Neural progenitor cell (in vitro differentiated cells): ENCODE data around the gene IVNS1ABP. TPM values are rescaled to one million over a fixed set of nuclear protein-coding genes. Genes with fewer than 3 reads are reported as not detected.

ENCODE experiments used
- DNase-seq: peaks from one replicate; pipeline ENCODE4 v3.0.0-alpha.2; 2016; ENCODE audit warnings: low spot score
- H2AFZ ChIP-seq: fragments of 200-600 bp; sonication (generic); replicated peaks from 2 replicates; pipeline ENCODE4 v1.6.1; 2016; ENCODE audit warnings: antibody characterized with exemption
- H3F3A ChIP-seq: fragments of 200-600 bp; sonication (generic); 2 replicates; pipeline ENCODE4 v1.6.1; 2016; ENCODE audit warnings: antibody characterized with exemption, low read depth
- H3K27ac ChIP-seq: fragments of 200-600 bp; sonication (generic); 2 replicates; pipeline ENCODE4 v1.5.1; 2016; ENCODE audit warnings: mild to moderate bottlenecking
- H3K27me3 ChIP-seq: fragments of 200-600 bp; sonication (generic); 2 replicates; pipeline ENCODE4 v1.6.1; 2016; ENCODE audit warnings: mild to moderate bottlenecking, moderate library complexity
- H3K36me3 ChIP-seq: fragments of 200-600 bp; sonication (generic); 2 replicates; pipeline ENCODE4 v1.5.1; 2016
- H3K4me1 ChIP-seq: fragments of 200-600 bp; sonication (generic); 2 replicates; pipeline ENCODE4 v1.6.1; 2016; ENCODE audit warnings: mixed run types
- H3K4me2 ChIP-seq: fragments of 200-600 bp; sonication (generic); 2 replicates; pipeline ENCODE4 v1.6.1; 2016
- H3K4me3 ChIP-seq: fragments of 200-600 bp; sonication (generic); 2 replicates; pipeline ENCODE4 v1.5.1; 2016
- H3K79me2 ChIP-seq: fragments of 200-600 bp; sonication (generic); 2 replicates; pipeline ENCODE4 v1.6.1; 2016; ENCODE audit warnings: low read depth
- H3K9ac ChIP-seq: fragments of 200-600 bp; sonication (generic); 2 replicates; pipeline ENCODE4 v1.6.1; 2016
- H3K9me3 ChIP-seq: fragments of 200-600 bp; sonication (generic); 2 replicates; pipeline ENCODE4 v1.5.1; 2016; ENCODE audit warnings: low read depth
- H4K20me1 ChIP-seq: fragments of 200-600 bp; sonication (generic); 2 replicates; pipeline ENCODE4 v1.6.1; 2016; ENCODE audit warnings: low read depth
- H3K27ac Mint-ChIP-seq: 3 replicates; pipeline ENCODE4 v1.8.0; 2021; ENCODE audit warnings: mixed read lengths
- H3K27me3 Mint-ChIP-seq: 2 replicates; pipeline ENCODE4 v1.8.0; 2022; ENCODE audit warnings: low read depth, mild to moderate bottlenecking, inconsistent platforms, moderate library complexity, mixed read lengths; ENCODE audit not compliant: insufficient read depth
- H3K36me3 Mint-ChIP-seq: 3 replicates; pipeline ENCODE4 v1.8.0; 2021; ENCODE audit warnings: mixed read lengths
- H3K4me1 Mint-ChIP-seq: 3 replicates; pipeline ENCODE4 v1.8.0; 2021; ENCODE audit warnings: mixed read lengths
- H3K4me3 Mint-ChIP-seq: 3 replicates; pipeline ENCODE4 v1.8.0; 2021; ENCODE audit warnings: mild to moderate bottlenecking, moderate library complexity, mixed read lengths
- H3K9me3 Mint-ChIP-seq: 3 replicates; pipeline ENCODE4 v1.8.0; 2020; ENCODE audit warnings: mixed read lengths
- EZH2 ChIP-seq: fragments of 200-600 bp; sonication (generic); IDR thresholded peaks from 2 replicates; pipeline ENCODE4 v1.6.1; 2017; ENCODE audit warnings: antibody characterized with exemption, mild to moderate bottlenecking, moderate library complexity
- EZH2phosphoT487 ChIP-seq: fragments of 200-600 bp; sonication (generic); IDR thresholded peaks from 2 replicates; pipeline ENCODE4 v1.6.1; 2017; ENCODE audit warnings: antibody characterized with exemption
- total RNA-seq: library from RNA; depleted of rRNA; stranded (reverse); fragments of >200 nt; gene quantifications from 2 replicates; pipeline ENCODE4 v1.2.3, GENCODE V29; 2015; ENCODE audit warnings: low replicate concordance
- TF ChIP-seq, protein P1 (sequence below): fragments of 200-600 bp; sonication (generic); IDR thresholded peaks from 2 replicates; pipeline ENCODE4 v1.5.1; 2017; ENCODE audit warnings: antibody characterized with exemption, mild to moderate bottlenecking

Gene IVNS1ABP
- total RNA-seq, 1 donor from 2014 or later, result 193 TPM

DNA sequence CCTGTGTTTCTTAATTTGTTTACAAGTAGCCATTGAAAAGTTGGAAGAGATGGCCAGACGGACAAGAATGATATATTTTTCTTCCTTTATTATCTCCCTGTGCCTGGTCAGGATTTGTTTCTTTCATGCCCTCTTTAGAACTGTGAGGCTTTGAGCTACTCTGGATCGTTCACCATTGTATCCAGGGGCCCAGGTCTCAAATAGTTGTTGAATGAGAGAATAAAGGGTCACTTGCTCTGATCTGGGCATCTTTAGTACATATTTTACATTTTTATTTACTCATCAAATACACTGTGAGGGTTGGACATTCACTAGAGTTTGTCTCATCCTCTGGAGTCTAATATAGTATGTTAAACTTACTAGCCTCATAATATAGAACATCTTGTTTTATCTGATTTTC, 48.7 kb downstream of the IVNS1ABP start:
- H3K9me3 Mint-ChIP-seq, result no peaks in the 10 kb centered on the region
- H3K79me2 ChIP-seq, result no peaks in the 10 kb centered on the region
- TF ChIP-seq, protein P1, sequence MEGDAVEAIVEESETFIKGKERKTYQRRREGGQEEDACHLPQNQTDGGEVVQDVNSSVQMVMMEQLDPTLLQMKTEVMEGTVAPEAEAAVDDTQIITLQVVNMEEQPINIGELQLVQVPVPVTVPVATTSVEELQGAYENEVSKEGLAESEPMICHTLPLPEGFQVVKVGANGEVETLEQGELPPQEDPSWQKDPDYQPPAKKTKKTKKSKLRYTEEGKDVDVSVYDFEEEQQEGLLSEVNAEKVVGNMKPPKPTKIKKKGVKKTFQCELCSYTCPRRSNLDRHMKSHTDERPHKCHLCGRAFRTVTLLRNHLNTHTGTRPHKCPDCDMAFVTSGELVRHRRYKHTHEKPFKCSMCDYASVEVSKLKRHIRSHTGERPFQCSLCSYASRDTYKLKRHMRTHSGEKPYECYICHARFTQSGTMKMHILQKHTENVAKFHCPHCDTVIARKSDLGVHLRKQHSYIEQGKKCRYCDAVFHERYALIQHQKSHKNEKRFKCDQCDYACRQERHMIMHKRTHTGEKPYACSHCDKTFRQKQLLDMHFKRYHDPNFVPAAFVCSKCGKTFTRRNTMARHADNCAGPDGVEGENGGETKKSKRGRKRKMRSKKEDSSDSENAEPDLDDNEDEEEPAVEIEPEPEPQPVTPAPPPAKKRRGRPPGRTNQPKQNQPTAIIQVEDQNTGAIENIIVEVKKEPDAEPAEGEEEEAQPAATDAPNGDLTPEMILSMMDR, result no peak
- TF ChIP-seq EZH2phosphoT487 (no peak), EZH2 (no peak)

DNA sequence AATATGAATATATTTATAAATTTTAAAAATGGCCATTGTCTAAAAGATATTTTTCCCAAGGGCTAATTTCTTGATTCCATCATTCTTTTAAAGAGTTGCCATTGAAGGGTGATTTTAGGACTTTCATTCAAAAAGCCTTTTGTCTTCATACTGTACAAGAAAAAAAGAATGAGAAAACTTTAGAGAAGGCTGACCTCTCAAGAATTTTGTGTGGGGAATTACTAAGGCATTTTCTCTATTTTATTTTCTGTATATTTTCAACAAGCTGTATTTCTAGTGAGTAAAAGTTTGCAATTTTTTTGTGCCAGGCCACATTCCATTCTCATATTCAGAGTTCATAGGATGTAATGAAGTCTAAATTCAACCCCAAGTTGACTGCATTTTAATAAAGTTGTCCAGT, 49.3 kb downstream of the IVNS1ABP start:
- no peaks in the 10 kb centered on the region for H3F3A ChIP-seq
- no peaks in the 10 kb centered on the region for H3K9me3 ChIP-seq
- no peak overlapping the region for H3K9ac ChIP-seq
- H3K36me3 Mint-ChIP-seq, result no peaks in the 10 kb centered on the region
- H3K4me3 Mint-ChIP-seq, result no peak overlapping the region
- no peaks in the 10 kb centered on the region for H3K27me3 ChIP-seq
- no peaks in the 10 kb centered on the region for H3K79me2 ChIP-seq
- peaks cover 13% of the 10 kb centered on the region for H3K4me1 Mint-ChIP-seq
- H3K27ac ChIP-seq, result no peak overlapping the region
- no peaks in the 10 kb centered on the region for H3K36me3 ChIP-seq
- H3K27me3 Mint-ChIP-seq, result peaks cover 2% of the 10 kb centered on the region
- no peaks in the 10 kb centered on the region for H4K20me1 ChIP-seq
- H3K4me2 ChIP-seq, result no peak overlapping the region
- H3K9me3 Mint-ChIP-seq, result no peaks in the 10 kb centered on the region
- H3K4me1 ChIP-seq, result peaks cover 5% of the 10 kb centered on the region
- H2AFZ ChIP-seq, result no peak overlapping the region
- no peak overlapping the region for H3K4me3 ChIP-seq
- H3K27ac Mint-ChIP-seq, result no peak overlapping the region
- TF ChIP-seq EZH2phosphoT487 (no peak), EZH2 (no peak)
- TF ChIP-seq, protein P1, result no peak
- no peak for DNase-seq

More for the DNA sequence above, 48.7 kb downstream of the IVNS1ABP start:
- Mint-ChIP-seq H3K4me1 (peaks cover 13% of the 10 kb centered on the region), H3K4me3 (no peak overlapping the region), H3K27ac (no peak overlapping the region), H3K27me3 (peaks cover 2% of the 10 kb centered on the region), H3K36me3 (no peaks in the 10 kb centered on the region)
- Histone ChIP-seq H3K27me3 (no peaks in the 10 kb centered on the region), H3K9ac (no peak overlapping the region), H3K4me1 (peaks cover 5% of the 10 kb centered on the region), H4K20me1 (no peaks in the 10 kb centered on the region), H2AFZ (no peak overlapping the region), H3K4me3 (no peak overlapping the region), H3K27ac (no peak overlapping the region), H3F3A (no peaks in the 10 kb centered on the region), H3K4me2 (no peak overlapping the region), H3K36me3 (no peaks in the 10 kb centered on the region), H3K9me3 (no peaks in the 10 kb centered on the region)
- no peak for DNase-seq

DNA sequence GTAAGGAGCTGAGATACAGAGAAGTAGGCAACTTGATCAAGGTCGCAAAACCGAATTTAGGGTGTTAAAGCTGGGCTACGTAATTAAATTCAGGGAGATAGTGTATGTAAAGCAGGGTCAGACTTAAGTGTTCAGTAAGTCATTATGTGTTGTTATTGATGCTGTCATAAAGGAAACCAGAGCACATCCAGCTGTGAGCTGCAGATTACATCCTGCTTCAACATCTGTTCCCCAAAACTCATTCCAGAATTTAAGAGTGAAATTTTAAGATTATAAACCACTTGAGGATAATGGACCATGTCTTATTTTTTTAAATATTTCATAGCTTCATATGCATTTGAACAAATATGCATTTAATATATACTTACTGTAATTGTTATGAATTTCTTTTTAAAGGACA, 49.7 kb downstream of the IVNS1ABP start:
- TF ChIP-seq EZH2phosphoT487 (no peak), EZH2 (no peak)
- TF ChIP-seq, protein P1, result no peak
- Histone ChIP-seq H3K9me3 (no peaks in the 10 kb centered on the region), H3K27me3 (no peaks in the 10 kb centered on the region), H3K4me2 (no peak overlapping the region), H3K79me2 (no peaks in the 10 kb centered on the region), H3K27ac (no peak overlapping the region), H3K4me1 (peaks cover 5% of the 10 kb centered on the region), H3F3A (no peaks in the 10 kb centered on the region), H3K36me3 (no peaks in the 10 kb centered on the region), H2AFZ (no peak overlapping the region), H3K4me3 (no peak overlapping the region), H3K9ac (no peak overlapping the region), H4K20me1 (no peaks in the 10 kb centered on the region)
- DNase-seq, result no peak
- no peak overlapping the region for H3K4me3 Mint-ChIP-seq
- peaks cover 11% of the 10 kb centered on the region for H3K4me1 Mint-ChIP-seq
- peaks cover 2% of the 10 kb centered on the region for H3K27me3 Mint-ChIP-seq
- H3K36me3 Mint-ChIP-seq, result no peaks in the 10 kb centered on the region
- no peaks in the 10 kb centered on the region for H3K9me3 Mint-ChIP-seq
- H3K27ac Mint-ChIP-seq, result no peak overlapping the region
